Measurements from ENCODE around the gene HACE1.

The HACE1 gene

DNA sequence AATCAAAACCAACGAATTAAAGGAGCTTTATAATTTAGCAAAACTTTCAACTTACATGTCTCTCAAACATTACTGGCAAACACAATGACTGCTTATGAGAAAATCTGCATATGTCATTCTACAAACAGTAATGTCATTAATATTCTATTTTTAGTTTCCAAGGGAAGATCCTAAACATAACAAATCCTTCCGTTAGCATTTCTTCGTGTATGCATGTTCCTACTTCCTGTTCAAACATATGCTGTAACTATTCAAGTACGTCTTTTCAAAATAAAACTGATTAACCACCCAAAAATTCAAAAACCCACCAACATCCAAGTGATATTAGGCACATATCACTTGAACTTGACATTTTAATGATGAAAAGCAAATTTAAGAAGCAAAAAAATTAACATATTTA is 131.3 kb downstream of the HACE1 start:
- DNase-seq = no peak

DNA sequence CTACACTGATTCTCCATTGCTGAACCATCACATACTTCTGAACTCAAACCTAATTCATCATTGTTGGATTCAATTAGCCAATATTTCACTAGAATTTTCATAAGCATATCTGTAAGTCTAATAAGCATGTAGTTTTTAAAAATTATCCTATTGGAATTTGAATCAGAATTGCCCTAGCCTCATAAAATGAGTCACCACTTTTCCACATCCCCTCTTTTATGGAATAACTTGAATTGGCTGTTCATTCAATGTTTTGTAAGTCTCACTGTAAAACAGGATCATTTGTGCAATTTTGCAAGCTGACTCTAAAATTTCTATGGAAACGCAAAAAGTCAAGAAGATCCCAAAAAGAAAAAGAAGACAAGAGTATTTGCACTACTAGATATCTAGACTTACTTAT is 141.0 kb downstream of the HACE1 start:
- no peak for DNase-seq

DNA sequence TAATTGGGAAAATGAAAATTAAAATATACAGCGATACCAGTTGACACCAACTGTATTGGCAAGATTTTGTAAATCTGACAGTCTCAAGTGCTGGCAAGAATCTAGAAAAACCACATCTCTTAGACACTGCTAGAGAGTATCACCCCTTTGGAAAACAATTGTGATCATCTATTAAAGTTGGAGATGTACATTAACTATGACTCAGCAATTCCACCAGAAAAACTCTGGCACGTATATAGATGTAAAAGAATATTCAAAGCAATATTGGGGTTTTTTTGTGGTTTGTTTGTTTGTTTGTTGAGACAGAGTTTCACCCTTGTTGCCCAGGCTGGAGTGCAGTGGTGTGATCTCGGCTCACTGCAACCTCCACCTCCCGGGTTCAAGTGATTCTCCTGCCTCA is 142.9 kb downstream of the HACE1 start:
- DNase-seq = no peak

DNA sequence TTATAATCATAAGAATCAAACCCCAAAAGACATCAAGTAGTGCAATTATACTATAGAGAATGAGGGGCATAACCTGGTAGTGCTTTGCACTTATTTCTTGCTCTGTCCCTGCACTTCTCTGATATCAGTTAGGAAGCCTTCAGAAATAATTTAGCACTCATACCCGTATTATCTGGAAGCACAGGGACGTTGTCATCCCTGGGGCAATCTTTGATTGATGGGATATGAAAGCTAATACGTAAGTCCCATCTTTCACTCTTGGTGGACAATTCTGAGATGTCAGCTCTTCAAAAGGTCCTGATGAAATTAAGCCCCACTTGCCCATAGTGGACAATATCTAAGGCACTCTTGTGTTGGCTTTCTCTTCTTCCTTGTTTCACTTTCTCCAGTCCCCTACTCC is 144.9 kb downstream of the HACE1 start:
- no peak for DNase-seq

DNA sequence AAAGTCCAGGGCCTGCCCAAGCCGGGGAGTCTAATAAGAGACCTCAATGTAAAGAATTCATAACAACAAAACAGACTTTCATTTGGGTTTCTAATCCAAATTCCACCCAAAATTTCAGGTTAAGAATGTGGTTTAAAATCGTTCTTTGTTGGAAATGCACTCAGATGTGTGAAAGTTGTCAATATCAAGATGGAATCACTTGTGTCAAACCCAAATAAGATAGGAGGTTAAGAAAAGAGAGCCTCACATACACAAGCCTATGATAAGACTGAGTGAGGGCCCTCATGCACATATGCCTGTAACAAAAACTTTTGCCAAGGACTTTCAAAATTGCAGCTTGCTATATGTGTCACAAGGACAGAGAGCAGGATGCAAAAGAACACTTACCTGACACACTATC is 145.7 kb downstream of the HACE1 start:
- DNase-seq = no peak

DNA sequence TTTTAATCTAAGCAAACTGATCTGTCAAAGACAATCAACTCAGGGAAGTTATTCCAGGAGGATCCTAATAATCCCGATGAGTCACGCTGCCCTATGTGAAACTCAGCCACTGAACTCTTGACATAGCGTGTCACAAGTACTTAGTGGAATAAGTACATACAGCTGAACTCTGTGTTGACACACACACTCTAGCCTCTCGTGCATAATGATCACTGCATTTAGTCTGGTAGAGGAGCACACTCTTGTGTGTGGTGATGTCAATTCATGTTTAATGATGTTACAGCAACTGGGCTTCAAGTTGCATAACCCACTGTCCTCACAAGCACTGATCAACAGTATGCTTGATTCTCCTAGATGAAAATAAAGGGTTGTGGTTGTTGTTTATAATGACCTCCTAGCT is 148.3 kb downstream of the HACE1 start:
- no peak for DNase-seq

DNA sequence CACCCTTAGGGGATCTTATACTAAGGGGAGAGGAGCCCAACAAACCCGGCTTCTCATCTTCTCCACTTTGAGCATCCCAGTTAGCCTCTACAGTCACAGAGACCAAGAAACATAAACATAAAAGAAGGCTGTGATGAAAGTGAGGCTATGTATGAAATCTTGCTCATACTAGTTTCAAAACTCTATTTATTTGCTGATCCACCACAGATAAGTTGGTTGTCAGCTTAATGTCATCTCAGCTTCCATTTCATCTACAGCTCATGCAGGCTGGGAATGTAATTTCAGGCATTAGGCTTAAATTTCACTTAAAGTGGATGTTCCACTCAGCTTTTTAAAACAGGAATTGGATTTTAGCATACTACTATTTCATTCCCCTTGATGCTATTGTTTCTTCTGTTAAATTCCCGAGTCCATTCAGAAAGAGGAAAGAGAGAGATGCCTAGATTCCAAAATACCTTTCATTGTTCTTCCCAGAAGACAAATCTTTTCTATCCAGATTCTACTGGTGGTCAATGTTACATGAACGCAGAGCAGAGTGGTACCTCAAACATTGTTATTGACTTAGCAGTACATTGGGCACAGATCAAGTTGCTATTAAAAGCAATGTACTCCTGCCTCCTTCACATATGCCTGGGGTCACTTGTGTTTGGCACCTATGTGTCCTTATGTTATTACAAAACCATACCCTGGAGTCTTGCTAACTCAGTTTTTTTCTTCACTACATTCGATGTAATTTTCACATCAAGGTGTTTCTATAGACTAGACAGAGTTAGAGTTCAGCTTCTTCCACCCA is 149.0 kb downstream of the HACE1 start:
- no peak for DNase-seq

DNA sequence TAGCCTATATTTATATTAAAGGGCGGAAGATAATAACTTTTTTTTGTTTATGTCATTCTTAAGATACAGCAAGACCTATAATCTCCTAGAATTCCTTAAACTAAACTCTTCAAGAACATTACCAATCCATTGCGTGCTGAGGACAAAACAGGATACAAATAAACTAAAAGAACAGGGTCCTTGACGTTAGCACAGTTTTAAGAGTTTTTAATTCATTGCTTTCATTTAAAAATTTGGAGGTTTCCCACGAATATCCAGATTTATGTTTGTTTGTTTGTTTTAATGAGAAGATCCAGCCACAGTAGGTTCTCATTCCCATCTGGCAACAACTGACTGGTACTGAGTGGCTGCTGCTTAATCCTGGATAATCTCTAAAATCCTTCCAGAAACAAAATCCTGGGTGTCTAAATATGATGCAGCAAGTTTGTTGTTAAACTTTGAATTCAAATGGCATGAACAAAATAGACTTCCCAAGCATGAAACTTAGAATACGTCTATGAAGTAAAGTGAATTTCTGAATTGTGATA is 153.7 kb downstream of the HACE1 start:
- DNase-seq = no peak

DNA sequence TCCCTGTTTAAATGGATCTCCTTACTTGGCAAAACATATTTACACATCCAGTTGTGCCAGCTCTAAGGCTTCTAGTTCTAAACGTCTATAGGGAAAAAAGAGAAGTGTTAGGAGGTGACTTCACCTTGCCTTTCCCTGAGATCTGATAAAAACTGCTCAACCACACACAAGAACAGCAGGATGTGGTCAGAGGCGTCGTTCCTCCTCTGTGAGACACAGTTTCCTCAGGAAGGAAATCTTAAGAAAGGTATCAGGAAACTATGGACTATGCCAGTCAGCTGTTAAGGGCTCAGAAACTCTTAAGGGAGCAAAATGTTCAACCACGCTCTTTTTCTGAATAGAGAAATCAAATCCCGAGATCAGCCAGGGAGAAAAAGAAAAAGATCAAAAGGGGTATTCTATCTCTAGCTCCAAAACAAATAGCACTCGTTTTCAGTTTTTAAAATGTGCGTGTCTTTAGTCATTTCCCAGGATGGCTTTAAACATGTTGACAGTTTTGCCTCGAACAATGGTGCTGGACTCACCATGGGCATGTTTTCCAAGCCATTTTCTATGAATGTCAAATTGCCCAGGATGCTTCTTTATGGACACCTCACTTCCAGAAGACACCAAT is 154.5 kb downstream of the HACE1 start:
- DNase-seq = no peak

DNA sequence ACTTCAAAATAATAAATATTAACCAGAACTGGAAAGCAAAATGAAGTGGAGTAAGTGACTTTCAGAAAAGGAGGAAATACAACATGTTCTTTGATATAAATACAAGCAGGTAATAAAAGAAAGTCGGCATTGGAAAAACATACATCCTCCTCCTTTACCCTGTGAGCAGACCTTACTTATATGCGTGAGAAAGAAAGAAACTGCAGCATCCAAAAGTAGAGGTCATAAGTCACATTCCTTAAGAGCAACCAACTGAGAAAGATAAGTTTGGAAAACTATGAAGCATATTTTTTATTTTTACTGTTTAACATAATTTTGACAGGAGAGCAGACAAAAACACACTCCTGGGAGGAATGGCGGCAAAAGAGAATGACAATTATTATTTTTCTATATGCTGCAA is 155.5 kb downstream of the HACE1 start:
- no peak for DNase-seq

DNA sequence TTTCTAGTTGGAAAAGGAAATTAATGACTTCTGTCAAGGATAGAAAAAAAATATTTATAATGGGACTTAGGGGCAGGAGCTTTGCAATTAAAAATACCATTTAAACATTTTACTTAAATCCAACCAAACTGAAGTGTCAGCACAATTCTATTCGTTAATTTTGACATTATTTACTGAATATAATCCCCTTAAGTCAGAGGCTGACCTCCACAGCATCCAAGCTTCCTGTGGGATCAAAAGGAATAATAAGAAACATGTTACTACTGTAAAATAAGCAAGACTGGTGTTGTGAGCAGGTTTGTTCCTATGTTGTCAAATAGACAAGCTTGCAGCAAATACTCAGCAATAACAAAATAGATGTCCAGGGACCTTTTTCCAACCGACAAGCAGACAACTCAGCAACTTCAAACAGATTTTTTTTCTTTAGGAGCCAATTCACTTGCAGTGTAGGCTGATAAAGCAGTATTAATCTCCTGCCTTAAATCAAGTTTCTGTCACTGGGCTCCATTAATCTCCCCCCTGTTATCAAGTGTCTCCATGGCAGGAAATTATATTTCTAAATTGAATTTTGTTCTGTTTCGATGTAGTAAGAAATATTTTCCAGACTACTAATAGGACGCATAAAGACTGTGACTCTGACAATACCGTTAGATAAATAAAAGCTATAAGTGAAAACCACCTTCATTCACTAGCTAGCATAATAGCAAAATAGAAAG is 157.4 kb downstream of the HACE1 start:
- no peak for DNase-seq

DNA sequence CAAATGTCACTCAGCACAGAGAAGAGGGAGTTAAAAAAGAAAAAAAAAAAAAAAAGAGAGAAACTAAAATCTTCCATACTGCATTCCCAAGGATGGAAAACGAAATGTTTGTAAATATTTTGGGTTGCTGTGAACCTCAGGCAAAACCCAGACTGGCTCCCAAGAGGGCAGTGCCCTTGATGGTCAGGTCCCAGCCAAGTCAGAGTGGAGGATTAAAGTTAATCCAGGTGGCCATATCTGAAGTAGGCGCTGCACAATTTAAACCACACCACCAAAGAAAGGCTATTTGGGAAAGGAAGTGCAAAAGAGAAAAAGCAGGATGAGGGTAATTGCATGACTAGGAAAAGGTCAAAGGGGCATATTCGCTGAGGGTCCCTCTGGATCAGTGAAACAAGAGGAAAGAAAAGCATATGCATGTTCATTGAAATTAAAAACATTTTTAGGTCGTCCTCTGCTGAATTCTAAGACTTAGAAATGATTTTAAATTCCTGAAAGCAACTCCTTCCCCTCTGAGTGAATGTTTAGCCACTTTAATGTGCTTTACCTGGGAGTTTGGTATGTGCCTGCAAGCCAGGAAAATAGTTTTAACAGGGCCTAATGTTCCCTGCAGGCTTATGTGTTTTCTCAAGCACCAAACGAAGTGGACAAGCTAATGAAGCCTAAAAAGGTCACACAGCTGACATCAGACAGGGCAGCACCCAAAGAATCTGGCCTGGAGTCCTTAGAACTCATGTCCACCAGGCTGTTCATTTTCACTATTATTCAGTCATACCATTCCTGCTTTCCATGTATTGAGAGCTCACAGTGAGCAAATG is 159.1 kb downstream of the HACE1 start:
- DNase-seq = no peak

DNA sequence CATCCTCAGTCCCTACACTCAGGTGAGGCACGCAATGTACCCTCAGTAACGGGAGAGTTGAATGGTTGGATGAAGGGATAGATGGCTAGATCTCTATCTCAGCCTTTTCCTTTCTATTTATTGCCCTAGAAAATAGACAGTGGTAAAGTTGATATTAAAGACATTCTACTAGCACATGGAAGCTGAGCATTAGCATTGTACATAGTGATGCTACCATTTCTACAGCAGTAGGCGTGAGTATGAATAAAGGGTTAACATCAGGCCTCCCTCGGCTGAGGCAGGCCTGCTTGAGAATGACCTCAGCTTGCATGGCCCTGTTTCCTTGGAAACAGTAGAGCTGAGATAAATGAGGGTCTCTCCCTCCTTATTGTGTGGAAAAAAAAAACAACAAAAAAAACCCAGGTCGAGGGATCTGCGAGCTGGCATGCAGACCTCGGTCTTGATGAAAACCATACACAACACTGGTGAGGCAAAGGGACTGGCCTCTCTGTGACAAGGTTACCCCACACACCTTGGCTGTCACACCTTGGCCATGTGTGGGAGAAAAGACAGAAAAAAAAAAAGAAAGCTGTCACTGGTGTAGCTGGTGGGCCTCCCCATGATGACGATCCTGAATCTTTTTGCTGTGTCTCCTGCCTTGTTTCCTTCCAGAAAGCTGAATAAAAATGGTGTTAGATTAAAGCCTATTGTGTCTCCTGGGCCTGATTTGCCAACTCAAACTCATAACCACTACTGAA is 160.0 kb downstream of the HACE1 start:
- DNase-seq = no peak

DNA sequence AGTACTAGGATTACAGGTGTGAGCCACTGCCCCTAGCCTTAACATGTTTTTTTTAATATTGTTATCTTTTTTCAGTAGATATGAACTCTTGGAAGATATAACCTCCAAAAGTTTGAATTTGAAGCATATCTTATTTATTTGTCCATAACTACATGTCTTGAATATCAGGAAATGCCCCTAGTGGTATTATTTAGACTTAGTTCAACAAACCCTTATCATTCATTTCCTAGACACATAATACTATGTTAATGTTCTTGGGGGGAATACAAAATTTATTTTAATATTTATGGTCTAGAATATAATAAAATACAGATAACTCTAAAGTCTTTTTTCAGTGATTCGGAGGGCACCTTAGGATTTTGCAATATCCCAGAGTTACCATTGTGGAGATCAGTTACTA is 160.7 kb downstream of the HACE1 start:
- DNase-seq = no peak

DNA sequence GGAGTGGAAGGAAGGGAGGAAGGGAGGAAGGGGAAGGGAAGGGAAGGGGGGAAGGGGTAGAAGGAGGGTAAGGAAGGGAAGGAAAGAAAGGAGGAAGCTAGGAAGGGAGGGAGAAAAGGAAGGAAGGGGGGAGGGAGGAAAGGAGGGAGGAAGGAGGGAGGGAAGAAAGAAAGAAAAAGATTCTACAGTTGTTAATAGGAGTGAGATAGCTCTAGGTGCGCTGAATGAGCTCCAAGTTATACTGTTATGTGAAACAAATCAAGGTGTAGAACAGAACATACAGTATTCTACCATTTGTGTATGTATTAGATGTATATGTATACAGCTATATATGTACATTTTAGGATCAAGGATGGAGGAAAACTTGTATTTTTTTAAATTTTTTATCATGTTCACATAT is 167.7 kb downstream of the HACE1 start:
- no peak for DNase-seq

DNA sequence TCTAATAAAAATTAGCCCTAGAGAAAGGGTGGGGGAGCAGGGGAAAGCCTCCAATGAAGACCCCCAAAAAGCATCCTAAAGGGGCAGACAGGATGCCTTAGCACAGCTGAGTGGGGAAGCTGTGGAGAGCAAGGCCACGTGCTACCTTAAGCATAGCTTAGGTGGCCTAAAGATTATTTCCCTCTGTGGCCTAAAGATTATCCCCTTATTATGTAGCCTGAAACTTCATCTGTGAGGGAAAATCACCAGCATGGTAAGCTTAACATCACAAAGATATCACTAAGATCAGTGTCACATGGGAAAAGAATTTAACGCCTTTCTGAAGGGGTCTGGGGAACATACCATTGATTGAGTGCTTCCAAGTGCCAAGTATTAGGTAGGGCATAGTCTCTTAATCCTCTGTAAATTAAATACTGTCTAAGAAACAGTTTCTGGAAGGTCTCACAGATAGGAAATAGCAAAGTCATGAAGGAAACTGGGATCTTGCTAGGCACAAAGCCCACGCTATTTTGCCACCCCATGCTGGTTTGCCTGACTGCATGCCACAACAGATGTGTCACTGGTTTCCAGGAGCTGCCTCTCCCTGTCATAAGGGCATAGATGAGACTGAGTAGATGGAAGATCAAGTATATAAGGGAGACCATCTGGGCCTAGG is 170.0 kb downstream of the HACE1 start:
- no peak for DNase-seq

DNA sequence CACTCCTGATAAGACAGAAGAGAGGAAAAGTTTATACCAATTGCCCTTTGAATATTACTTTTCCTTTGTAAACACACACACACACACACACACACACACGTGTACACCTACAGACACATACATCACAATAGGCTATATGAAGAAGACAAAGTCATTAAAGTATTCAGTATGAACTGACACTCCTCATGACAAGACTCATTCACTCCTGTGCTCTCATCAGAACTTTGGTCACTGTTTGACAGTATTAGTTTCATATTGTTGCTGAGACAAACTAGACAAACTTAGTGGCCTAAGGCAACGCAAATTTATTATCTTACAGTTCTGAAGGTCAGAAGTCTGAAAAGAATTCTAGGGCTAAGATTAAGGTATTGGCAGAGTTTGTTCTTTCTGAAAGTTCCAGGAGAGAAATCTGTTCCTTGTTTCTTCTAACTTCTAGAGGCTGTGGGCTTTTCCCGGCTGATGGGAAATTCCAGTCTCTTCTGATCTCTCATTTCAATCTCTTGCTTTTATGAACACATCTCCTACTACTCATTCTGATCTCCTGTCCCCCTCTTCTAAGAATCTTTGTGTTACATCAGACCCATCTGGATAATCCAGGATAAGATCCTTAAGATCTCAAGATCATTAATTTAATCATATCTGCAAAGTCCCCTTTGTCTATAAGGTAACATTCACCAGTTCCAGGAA is 171.3 kb downstream of the HACE1 start:
- DNase-seq = no peak

DNA sequence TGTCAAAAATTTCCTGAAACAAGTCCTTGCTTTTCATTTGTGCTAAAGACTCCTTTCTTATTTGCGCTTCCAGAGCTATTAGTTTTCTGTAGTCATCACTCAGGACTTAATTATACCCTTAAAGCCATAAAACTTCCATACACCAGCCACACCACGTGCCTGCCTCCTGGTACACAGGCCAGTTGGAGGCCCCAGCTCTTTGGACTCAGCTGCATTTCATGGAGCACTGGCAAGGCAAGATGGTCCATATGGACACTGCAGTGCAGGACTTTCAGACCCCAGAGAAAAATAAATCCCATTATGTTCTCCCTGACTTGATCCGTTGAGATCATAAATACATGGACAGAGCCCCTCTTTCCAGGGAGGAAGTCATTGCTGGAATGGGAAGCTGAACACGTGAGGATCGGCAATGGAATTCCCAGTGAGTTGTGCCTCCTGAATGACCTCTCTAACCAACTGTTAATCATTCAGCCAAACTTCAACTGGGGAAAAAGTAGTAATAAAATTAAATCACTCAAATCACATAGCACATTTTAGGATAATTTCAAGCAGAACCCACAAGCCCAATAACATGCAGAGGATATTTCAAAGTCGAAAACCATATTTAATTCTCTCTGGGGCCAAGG is 173.1 kb downstream of the HACE1 start:
- no peak for DNase-seq

DNA sequence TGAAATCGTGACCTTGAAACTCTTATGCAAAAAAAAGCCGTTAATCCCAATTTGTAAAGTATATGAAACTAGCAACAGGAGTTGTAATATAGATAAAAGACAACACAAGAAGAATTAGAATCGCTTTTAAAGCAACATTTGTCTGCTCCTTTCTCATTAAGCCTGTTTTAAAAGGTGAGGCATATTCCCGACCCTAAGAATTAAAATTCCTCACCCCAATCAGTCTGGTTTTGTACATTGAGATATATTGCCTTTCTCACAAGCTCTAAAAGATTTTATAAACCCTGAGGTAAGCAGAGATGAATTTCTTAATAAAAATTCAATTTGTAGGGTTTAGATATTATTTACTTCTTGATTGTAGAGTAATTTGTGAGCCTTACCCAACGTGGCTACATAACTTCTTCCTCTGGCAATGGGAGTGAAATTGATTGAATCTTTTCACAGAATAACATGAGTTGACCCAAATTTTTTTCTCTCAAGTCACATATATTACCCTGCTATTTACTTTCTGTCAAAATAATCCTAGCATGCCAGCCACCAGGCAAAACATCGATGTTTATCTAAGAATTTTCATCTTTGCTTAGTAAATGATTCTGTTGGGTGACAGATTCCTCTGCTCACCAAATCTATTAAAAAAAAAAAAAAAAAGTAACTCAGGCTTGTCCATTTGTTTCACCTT is 173.7 kb downstream of the HACE1 start:
- DNase-seq = no peak

DNA sequence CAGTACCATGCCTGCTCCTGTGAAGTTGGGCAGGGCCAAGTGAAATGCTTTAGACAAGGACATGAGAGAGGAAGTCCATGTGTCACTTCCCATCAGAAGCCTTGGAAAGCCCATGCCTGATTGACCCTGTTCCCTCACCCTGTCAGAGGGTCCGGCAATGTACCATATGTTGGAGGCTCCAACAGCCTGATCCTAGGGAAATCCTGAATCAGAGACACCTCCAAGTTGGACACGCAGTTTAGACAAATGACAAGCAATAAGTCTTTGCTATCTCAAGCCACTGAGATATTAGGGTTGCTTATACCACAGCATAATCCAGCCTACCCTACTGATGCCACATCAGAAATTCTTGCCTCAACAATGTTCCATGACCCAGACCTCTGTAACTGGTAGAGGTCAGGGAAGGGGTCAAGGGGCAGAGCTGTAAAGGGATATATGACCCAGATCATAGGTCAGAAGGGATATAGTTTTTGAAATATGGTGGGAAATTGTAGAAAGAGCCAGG is 174.8 kb downstream of the HACE1 start:
- no peak for DNase-seq
